RWPE2 (cell line): ENCODE results near the gene TPRN.
A peak's percentile ranks its signal among the peaks of the same experiment; 100 is the strongest.

Experiments
- ATAC-seq: fragments of 200-7000 bp; cut with Tn5 transposase; 3 replicates; pipeline ENCODE4 v1.9.1; 2021; ENCODE audit warnings: low read depth
- DNase-seq: peaks from one replicate; pipeline ENCODE4 v3.0.0-alpha.2; 2020; ENCODE audit warnings: low spot score
- H3K27ac ChIP-seq: fragments of 450-650 bp; 2 replicates; pipeline ENCODE4 v1.5.1; 2017; ENCODE audit warnings: mild to moderate bottlenecking; ENCODE audit not compliant: poor library complexity, severe bottlenecking
- H3K27me3 ChIP-seq: fragments of 250-450 bp; sonication (Bioruptor Pico); 2 replicates; pipeline ENCODE4 v1.5.1; 2021; ENCODE audit warnings: mild to moderate bottlenecking, moderate library complexity; ENCODE audit not compliant: insufficient read depth, poor library complexity, severe bottlenecking
- H3K36me3 ChIP-seq: fragments of 250-450 bp; sonication (Bioruptor Pico); 2 replicates; pipeline ENCODE4 v1.5.1; 2020; ENCODE audit warnings: low read depth, mild to moderate bottlenecking, moderate library complexity
- H3K4me1 ChIP-seq: fragments of 250-450 bp; sonication (Bioruptor Pico); 2 replicates; pipeline ENCODE4 v1.5.1; 2021; ENCODE audit warnings: mild to moderate bottlenecking, moderate library complexity; ENCODE audit not compliant: insufficient read depth, poor library complexity, severe bottlenecking
- H3K4me3 ChIP-seq: fragments of 250-450 bp; sonication (Bioruptor Pico); 2 replicates; pipeline ENCODE4 v1.5.1; 2021; ENCODE audit warnings: mild to moderate bottlenecking, moderate library complexity; ENCODE audit not compliant: severe bottlenecking
- H3K9me3 ChIP-seq: fragments of 250-450 bp; sonication (Bioruptor Pico); 2 replicates; pipeline ENCODE4 v1.5.1; 2021; ENCODE audit warnings: mild to moderate bottlenecking, moderate library complexity; ENCODE audit not compliant: severe bottlenecking
- TF ChIP-seq, protein P1 (sequence below): fragments of 450-650 bp; IDR thresholded peaks from one replicate; pipeline ENCODE4 v1.5.1; 2017; ENCODE audit warnings: mild to moderate bottlenecking, moderate library complexity; ENCODE audit not compliant: poor library complexity, severe bottlenecking

The TPRN gene

DNA sequence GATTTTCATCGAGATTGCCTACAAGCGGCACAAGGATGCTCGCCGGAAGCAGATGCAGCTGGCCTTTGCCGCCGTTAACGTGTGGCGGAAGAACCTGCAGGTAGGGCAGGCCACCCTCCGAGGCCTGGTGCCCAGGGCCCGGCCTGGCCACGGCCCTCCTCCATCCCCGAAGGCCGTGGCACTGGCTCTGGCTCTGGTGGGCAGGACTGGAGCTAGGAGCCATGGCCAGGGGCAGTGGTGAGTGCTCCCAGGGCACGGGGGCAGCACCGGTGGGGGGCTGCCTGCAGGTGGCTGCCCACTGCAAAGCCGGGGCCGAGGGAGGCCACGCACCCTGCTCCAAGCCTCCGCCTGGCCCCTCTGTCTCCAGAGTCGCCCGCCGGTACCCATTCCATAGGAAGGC is 36.7 kb downstream of the TPRN start:
- no peak for ATAC-seq

DNA sequence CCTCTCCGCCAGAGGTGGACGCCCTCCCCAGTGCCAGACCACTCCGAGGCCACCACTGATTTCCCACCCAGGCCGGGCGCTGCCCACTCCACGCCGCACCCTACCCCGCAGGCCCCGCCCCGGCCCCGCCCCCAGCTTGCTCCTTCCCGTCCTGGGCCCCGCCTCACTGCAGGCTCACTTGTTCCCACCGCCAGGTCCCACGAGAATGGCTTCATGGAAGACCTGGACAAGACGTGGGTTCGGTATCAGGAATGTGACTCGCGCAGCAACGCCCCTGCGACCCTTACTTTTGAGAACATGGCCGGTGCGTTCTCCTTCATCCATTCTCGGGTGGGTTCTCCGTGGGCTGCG is 37.2 kb downstream of the TPRN start:
- H3K4me3 ChIP-seq, result peak overlapping the region; percentile 11
- DNase-seq, result no peak
- H3K27ac ChIP-seq, result no peak overlapping the region
- ATAC-seq, result peak; percentile 7; the same call in 2 of the 3 replicates
- TF ChIP-seq, protein P1, sequence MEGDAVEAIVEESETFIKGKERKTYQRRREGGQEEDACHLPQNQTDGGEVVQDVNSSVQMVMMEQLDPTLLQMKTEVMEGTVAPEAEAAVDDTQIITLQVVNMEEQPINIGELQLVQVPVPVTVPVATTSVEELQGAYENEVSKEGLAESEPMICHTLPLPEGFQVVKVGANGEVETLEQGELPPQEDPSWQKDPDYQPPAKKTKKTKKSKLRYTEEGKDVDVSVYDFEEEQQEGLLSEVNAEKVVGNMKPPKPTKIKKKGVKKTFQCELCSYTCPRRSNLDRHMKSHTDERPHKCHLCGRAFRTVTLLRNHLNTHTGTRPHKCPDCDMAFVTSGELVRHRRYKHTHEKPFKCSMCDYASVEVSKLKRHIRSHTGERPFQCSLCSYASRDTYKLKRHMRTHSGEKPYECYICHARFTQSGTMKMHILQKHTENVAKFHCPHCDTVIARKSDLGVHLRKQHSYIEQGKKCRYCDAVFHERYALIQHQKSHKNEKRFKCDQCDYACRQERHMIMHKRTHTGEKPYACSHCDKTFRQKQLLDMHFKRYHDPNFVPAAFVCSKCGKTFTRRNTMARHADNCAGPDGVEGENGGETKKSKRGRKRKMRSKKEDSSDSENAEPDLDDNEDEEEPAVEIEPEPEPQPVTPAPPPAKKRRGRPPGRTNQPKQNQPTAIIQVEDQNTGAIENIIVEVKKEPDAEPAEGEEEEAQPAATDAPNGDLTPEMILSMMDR, result no peak
- peaks cover 70% of the 10 kb centered on the region for H3K27me3 ChIP-seq
- no peaks in the 10 kb centered on the region for H3K9me3 ChIP-seq
- no peaks in the 10 kb centered on the region for H3K4me1 ChIP-seq
- no peaks in the 10 kb centered on the region for H3K36me3 ChIP-seq

More for the DNA sequence above, 36.7 kb downstream of the TPRN start:
- DNase-seq, result no peak
- Histone ChIP-seq H3K27me3 (peaks cover 75% of the 10 kb centered on the region), H3K4me1 (no peaks in the 10 kb centered on the region), H3K36me3 (no peaks in the 10 kb centered on the region), H3K9me3 (no peaks in the 10 kb centered on the region), H3K4me3 (no peak overlapping the region), H3K27ac (no peak overlapping the region)
- TF ChIP-seq, protein P1, result no peak

DNA sequence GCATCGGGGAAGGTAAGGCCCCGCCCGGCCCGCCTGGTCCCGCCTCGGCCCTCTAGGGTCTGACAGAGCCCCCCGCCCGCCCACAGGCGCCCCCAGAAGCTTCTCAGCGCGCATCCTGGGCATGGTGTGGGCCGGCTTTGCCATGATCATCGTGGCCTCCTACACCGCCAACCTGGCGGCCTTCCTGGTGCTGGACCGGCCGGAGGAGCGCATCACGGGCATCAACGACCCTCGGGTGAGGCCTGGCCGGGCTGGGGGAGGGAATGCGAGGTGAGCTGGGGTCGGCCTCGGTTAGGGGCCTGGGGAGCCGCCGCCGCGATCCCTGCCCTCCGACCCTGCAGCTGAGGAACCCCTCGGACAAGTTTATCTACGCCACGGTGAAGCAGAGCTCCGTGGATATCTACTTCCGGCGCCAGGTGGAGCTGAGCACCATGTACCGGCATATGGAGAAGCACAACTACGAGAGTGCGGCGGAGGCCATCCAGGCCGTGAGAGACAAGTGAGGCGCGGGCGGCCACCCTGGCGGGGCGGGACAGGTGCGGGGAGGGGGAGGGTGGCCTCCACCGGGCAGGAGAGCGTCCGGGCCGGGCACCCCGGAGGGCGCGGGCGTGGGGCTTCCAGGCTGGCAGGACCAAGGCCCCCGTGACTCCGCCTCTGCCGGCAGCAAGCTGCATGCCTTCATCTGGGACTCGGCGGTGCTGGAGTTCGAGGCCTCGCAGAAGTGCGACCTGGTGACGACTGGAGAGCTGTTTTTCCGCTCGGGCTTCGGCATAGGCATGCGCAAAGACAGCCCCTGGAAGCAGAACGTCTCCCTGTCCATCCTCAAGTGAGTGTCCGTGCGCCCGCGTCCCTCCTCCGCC is 37.8 kb downstream of the TPRN start:
- no peaks in the 10 kb centered on the region for H3K36me3 ChIP-seq

DNA sequence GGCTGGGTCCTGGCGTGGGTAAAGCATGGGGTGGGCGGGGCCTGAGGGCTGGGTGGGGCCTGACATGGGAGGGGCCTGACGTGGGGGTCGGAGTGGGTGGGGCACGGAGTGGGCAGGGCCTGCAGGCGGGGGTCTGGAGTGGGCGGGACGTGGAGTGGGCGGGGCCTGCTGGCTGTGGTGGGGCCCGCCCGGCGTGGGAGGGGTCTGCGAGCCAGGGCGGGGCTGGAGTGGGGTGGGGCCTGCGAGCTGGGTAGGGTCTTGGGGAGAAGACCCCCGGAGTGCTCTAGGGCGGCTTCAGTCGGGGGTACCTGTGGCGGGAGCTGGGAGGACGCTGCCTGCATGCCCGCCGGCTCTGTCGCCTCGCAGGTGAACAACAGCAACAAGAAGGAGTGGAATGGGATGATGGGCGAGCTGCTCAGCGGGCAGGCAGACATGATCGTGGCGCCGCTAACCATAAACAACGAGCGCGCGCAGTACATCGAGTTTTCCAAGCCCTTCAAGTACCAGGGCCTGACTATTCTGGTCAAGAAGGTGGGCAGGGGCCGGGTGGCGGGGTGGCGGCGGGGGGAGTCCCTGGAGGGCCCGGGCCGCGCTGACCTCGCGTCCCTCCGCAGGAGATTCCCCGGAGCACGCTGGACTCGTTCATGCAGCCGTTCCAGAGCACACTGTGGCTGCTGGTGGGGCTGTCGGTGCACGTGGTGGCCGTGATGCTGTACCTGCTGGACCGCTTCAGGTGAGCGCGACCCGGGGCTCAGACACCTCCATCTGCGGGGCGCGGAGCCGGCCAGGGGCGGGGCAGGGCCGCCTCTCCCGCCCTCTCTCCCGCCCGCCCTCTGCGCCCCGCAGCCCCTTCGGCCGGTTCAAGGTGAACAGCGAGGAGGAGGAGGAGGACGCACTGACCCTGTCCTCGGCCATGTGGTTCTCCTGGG is 38.7 kb downstream of the TPRN start:
- H3K4me3 ChIP-seq, result peak overlapping the region; percentile 12
- H3K4me1 ChIP-seq, result no peaks in the 10 kb centered on the region
- peak; percentile 7; the same call in 1 of the 3 replicates for ATAC-seq
- DNase-seq, result no peak
- peaks cover 58% of the 10 kb centered on the region for H3K27me3 ChIP-seq
- no peaks in the 10 kb centered on the region for H3K36me3 ChIP-seq
- H3K9me3 ChIP-seq, result no peaks in the 10 kb centered on the region
- TF ChIP-seq, protein P1, result no peak
- H3K27ac ChIP-seq, result no peak overlapping the region

More for the DNA sequence above, 37.8 kb downstream of the TPRN start:
- no peak for DNase-seq
- H3K27me3 ChIP-seq, result peaks cover 67% of the 10 kb centered on the region
- H3K4me3 ChIP-seq, result peak overlapping the region; percentile 11
- no peaks in the 10 kb centered on the region for H3K4me1 ChIP-seq
- TF ChIP-seq, protein P1, result peak; percentile 28
- peak; percentile 35 for ATAC-seq
- H3K9me3 ChIP-seq, result no peaks in the 10 kb centered on the region
- no peak overlapping the region for H3K27ac ChIP-seq
